Cortex of kidney (tissue), 1 donor: ENCODE data around the gene LRRC8E.

ENCODE experiments used
- DNase-seq: peaks from one replicate; lab custom pipeline; 2025; lab: John Stamatoyannopoulos, UW

The LRRC8E gene

DNA sequence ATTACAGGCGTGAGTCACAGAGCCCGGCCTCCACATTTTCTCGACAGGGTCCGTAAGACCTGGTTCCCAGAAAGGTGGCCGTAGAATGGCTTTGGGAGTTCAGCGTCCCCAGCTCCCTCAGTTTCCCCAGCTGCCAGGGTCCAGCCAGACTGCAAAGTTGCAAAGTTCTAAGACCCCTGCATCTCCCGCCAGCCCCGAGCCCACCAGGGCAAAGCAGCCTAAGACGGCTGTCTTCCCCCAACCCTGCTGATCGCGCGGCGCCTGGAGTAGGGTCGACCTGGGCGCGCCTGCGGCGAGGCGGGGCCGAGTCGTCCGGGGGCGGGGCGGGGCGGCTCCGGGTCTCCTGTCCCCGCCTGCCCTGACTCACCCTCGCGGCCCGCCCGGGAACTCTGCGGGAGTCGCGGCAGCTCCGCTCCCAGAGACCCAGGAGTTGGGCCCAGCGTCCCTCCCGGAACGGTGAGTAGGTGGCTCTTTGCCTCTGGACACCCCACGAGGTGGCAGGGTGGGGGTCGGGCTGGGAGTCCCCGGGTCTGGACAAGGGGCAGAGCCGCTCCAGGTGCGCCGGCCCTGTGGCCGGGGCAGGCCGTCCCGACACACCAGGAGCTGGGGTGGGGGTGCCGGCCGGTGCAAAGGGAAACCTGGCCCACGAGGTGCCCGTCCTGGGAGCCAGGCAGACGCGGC, at the start of gene LRRC8E:
TSS of gene LRRC8E (plus strand) at position 366 of the 681 bp plus-strand sequence. CDS start 7,094 bp downstream, outside the sequence.
- no peak for DNase-seq

DNA sequence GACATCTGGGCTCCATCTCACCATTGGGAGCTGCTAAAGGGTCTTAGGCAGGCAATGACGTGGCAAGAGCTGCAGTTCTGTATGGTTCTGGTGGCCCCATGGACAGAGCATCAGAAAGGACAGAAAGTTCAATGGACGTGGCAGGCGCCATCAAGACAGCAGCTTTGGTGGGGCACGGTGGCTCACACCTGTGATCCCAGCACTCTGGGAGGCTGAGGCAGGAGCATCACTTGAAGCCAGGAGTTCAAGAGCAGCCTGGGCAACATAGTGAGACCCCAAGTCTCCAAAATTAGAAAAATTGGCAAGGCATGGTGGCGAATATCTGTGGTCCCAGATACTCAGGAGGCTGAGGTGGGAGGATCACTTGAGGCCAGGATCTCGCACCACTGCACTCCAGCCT, 48.8 kb upstream of the LRRC8E start:
- DNase-seq = no peak

DNA sequence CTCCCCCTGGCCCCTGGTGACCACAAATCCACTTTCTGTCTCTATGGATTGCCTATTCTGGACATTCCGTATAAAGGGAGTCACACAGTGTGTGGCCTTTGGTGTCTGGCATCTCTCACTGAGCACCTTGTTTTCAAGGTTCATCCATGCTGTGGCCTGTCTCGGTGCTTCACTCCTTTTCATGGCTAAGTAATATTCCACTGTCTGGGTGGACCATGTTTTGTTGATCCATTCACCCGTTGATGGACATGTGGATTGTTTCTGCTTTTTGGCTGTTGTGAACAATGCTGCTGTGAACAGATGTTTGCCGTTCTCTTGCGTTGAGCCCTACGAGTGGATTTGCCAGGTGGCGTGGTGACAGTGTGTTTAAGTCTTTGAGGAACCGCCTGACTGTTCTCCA, 47.7 kb upstream of the LRRC8E start:
- DNase-seq = no peak

DNA sequence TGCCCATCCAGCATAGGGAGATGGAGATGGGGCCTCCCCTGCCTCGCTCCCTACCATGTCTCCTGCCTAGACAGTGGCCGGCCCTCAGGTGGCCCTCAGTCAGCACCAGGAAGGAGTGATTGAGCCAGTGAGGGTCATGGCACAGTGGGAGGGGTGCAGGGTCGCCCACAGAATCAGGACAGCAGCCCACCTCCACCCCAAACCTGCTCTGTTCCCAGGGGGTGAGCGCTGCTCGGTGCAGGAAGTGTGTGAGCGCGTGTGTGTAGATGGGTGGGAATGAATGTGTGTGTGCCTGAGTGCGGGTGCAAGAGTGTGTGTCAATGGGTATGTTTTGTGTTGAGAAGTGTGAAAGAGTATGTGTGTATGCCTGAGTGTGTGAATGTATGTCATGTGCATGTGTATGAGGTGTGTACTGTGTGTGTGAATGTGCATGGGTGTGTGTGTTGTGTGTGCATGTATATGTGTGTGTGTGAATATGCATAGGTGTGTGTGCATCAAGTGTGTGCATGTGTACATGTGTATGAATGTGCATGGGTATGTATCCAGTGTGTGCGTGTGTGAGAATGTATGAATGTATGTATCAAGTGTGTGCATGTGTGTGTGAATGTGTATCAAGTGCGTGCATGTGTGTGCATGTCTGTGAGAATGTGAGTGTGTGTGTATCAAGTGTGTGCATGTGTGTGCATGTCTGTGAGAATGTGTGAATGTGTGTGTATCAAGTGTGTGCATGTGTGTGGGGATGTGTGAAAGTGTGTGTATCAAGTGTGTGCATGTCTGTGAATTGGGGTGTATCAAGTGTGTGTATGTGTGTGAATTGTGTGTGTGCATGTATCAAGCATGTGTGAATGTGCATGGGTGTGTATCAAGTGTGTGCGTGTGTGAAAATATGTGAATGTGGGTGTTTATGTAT, 46.3 kb upstream of the LRRC8E start:
- DNase-seq = no peak

DNA sequence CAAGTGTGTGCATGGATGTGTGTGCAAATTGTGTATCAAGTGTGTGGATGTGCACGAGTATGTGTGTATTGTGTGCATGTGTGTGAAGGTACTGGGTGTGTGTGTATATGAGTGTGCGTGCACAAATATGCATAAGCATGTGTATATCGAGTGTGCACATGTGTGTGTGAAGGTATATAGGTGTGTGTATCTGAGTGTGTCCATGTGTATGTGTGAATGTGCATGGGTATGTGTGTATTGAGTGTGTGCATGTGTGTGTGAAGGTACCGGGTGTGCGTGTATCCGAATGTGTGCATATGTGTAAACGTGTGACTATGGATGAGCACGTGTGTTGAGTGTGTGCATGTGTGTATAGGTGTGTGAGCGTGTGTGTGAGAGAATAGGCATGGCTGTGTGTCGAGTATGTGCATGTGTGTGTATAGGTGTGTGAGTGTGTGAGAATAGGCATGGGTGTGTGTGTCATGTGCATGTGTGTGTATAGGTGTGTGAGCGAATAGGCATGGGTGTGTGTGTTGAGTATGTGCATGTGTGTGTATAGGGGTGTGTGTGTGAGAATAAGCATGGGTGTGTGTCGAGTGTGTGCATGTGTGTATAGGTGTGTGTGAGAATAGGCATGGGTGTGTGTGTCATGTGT, 45.5 kb upstream of the LRRC8E start:
- DNase-seq = no peak

DNA sequence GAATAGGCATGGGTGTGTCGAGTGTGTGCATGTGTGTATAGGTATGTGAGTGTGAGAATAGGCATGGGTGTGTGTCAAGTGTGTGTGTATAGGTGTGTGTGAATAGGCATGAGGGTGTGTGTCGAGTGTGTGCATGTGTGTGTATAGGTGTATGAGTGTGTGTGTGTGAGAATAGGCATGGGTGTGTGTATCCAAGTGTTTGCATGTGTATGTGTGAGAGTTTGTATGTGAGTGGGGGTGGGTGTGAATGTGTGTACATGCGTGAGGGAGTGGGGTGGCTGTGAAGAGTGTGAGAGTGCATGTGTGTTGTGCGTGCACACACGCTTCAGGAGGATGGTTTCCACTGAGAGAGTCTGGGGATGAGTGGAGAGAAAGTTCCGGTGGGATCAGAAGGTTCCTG, 44.8 kb upstream of the LRRC8E start:
- no peak for DNase-seq

DNA sequence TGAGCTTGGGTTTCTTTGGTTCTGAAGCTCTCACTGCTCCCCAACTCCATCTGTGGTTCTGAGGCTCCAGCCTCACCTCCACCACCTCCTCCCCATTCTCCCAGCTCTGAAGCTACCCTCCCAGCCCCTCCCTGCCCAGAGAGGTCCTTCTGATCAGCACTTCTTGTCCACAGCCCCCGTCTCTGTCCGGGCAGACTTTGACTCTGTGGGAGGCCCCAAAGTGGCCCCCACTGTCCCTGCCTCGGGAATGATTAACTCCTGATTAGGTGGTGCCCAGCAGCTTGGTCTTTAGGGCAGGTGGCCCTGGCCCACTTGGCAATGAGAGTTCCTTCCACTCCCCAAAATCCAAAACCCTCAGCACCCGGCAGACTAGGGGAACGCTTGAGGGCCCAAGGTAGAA, 43.9 kb upstream of the LRRC8E start:
- no peak for DNase-seq

DNA sequence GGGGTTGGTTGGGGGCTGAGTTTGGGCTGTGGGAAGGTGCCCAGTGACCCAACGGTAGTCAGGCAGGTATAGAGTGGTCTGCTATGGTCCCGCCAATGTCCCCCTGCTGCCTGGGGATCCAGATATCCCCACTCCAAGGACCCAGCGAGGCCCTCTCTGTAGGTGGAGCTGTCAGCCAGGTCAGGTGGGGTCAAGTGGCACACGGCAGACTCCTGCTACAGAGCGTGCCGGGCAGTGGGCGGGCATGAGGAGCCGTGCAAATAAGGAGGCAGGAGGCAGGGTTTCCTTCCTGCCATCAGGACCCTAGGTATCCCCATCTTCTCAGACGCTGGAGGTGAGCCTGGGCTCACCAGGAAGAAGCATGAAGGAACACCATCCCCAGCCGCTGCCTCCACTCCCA, 43.4 kb upstream of the LRRC8E start:
- DNase-seq = no peak

DNA sequence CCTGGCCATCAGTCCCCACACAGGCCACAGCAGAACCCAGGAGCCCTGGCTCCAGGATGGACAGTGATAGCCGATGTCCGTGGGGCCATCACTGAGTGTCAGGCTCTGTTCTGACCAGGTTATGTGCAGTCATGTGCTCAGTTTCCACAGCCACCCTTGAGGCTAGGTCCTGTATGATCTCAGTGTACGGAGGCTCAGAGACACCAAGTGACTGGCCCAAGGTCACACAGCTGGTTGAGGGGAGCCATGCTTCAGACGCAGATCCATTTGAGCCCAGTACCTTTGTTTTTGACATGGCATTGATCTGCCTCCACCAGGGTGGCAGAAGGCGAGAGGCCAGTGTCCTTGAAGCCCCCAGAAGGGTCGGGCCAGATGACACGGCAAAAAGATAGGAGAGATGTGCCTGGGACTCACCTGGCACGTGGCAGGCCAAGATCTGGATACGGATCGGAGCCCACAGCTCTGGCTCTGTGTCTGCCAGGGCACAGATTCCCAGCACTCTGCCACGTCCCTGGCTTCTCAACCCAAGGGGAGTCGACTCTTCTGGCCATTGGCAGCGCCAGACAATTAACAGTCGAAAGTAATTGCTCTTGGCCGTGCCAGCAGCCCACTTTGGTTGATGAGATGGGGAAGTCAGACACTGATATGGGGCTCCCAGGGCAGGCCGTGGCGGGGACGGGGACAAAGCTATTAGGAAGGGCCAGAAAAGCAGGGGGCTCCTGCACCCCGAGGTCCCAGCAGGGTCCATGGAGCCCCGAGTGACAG, 42.7 kb upstream of the LRRC8E start:
- no peak for DNase-seq

DNA sequence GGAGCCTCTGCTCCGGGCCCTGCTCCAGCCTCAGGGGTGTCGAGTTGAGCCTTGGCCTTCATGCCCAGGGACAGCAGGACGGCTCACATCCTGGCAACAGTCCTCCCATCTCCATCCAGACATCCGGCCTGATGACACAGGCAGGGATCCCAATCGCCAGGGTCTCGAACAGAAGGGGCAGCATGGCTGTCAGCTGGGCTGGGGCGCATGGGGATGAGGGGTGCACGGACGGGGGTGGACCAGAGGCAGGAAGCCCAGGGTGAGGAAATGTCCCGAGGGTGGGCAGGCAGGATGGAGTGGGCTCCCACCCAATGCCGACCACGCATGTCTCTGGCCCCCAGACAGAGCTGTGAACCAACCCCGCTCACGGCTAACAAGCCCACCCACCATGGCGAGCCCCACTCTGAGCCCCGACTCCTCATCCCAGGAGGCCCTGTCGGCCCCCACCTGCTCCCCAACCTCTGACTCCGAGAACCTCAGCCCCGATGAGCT, 42.1 kb upstream of the LRRC8E start:
- no peak for DNase-seq

DNA sequence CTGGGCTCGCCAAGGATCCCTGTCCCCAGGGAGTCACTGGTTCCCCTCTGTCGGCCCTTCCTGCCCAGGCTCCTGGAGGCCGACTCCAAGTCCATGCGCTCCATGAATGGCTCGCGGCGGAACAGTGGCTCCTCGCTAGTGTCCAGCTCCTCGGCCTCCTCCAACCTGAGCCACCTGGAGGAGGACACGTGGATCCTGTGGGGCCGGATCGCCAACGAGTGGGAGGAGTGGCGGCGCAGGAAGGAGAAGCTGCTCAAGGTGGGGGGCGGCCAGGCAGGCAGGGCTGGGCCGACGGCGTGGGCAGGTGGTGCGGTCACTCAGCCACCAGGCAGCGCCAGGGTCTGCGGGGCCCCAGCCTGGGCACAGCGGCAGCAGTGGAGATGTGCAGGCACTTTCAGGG, 40.6 kb upstream of the LRRC8E start:
- no peak for DNase-seq

DNA sequence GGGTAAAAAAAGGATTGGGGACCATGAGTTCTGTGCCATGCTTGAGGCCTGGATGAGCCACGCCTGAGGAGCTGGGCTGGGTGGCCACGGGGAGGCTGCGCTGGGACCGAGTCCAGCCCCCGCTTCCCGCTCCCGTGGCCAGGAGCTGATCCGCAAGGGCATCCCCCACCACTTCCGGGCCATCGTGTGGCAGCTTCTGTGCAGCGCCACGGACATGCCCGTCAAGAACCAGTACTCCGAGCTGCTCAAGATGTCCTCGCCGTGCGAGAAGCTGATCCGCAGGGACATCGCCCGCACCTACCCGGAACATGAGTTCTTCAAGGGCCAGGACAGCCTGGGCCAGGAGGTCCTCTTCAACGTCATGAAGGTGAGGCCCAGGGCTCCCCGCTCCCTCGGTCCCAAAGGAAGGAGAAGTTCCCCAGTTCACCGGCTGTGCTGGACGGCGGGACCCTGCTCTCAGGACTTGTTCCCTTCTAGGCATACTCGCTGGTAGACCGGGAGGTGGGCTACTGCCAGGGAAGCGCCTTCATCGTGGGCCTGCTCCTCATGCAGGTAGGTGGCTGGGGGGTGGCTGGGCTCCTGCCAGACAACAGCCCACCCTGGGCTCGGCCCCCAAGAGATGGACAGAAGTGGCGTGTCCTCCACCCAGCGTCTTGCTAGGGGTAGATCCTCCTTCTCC, 39.4 kb upstream of the LRRC8E start:
- no peak for DNase-seq

DNA sequence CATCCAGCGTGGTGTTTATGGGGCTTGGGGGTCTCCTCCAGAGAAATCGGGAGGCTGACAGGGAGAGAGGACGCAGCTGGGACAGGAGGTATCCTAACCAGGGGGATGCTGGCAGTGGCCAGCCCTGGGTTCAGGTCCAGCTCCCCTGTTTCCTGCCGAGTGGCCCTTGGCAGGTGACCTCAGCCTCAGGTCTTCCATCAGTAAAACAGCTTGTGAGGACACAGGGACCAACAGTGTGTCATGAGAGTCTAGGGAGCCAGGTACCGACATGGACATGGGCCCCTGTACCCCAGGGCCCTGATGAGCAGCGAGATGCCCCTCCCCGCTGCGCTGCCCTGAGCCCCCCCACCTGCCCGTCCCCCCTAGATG, 38.7 kb upstream of the LRRC8E start:
- no peak for DNase-seq

DNA sequence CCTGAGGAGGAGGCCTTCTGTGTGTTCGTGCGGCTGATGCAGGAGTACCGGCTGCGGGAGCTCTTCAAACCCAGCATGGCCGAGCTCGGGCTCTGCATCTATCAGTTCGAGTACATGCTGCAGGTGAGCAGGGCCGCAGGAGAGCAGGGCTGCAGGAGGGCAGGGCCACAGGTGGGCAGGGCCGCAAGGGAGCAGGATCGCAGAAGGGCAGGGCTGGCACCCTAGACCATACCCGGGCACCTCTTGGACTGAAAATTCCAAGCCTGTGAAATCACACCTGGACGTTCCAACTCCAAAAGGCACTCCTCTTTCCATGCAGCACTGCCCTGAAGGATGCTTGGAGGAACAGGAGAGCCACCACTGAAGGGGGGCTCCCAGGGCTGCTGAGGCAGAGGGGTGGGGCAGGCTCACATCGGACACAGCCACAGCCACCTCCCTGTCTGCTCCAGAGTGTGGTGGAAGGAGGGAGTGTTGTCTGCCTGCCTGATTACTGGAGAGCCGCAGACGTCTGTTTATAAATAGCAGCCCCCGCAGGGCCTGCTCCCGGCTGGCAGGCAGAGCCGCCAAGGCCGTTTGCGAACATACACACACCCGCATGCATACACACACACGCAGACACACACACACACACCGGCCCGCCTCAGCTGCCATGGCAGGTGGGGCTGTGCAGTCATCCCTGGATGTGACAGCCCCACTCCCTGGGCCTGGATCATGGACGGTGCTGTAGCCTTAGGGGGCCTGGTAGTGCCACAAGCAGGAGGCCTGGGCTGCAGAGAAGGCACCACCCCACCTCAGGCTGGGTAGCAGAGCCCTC, 38.1 kb upstream of the LRRC8E start:
- no peak for DNase-seq

DNA sequence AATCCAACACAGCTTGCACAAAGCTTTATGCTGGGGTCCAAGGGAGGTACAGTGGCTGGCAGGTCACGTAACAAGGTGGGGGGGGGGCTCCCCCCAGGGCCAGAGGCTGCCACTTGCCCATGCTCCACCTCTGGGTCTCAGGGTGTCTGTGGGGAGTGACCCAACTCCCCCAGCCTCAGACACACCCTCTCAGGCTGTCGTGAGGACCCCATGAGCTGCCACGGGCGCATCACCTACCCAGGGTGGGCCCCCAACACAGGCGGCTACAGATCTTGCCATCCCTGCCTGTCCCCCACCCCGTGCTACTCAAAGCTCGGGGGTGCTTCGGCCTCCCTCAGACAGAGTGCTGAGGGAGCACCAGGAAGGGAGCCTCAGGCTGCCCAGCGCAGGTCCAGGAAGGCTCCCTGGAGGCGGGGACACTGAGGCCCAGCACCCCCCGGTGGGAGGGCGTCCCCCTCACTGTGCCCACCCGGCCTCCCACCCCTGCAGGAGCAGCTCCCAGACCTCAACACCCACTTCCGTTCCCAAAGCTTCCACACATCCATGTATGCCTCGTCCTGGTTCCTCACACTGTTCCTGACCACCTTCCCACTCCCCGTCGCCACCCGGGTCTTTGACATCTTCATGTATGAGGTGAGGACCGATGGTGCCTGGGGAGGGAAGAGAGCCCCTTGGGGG, 37.2 kb upstream of the LRRC8E start:
- no peak for DNase-seq

DNA sequence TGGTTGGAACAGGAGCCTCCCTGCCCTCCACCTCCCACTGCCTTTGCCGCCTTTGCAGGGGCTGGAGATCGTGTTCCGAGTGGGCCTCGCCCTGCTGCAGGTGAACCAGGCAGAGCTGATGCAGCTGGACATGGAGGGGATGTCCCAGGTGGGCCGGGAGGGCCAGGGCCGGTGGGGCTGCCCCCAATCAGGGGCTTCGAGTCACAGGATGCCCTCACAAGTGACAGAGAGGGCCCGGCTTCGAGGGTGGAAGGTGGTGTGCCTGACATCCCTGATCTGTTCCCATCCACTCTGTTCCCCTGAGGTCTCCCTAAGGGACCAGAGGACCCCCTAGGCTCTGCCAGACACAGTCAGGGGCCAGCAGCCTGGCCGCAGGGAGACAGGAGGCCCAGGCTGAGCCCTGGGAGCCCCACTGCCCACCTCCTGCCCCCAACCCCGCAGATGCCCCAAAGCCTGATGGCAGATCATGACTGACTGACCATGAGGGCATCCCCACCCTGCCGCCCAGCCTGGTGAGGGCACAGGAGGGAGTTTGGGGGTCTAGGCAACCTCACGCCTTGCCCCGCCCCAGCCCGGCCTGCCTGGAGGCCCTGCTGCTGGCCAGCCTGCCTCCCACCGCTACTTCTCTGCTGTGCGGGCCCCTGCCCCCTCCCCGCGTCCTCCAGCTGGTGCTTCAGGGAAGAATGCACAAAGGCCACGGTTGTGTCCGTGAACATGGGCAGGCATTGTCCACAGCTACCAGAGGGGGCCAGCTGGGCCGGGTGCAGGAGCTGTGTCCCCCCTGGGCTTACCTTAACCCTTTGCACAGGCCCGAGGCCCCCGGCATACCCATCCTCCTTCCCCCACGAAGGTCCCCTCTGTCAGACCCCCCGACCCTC, 36.4 kb upstream of the LRRC8E start:
- DNase-seq = no peak

DNA sequence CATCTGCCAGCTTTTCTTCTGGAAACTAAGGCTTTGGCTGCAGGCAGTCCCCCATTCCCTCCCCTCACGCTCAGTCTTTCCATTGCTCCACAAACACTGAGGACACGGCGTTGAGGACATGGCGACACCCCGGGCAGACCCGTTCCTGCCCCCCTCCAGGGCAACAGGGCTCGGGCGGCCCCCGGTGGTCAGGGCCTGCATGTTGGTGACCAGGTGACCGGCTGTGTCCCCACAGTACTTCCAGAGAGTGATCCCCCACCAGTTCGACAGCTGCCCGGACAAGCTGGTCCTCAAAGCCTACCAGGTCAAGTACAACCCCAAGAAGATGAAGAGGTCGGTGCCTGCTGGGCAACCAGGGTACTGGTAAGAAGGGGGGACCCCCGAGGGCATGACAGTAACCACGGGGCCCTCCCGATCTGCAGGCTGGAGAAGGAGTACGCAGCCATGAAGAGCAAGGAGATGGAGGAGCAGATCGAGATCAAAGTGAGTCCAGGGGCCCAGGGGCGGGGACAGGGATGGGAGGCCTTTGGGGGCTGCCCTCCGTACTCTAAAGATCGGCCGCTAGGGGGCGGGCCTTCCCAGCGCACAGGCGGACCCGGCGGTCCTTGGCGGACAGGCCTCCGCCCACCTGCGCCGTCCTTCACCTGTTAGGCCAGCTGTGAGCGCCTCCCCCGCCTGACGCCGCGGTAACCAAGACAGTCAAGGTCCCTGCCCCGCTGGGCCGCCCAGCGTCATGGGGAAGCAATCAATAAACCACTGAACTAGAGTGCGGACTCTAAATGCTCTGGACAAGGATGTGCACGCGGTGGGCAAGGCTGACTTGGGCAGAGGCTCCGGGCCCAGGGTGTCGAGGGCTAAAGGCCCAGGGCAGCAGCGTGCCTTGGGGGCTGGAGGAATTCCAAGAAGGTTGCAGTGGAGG, 35.2 kb upstream of the LRRC8E start:
- DNase-seq = no peak

DNA sequence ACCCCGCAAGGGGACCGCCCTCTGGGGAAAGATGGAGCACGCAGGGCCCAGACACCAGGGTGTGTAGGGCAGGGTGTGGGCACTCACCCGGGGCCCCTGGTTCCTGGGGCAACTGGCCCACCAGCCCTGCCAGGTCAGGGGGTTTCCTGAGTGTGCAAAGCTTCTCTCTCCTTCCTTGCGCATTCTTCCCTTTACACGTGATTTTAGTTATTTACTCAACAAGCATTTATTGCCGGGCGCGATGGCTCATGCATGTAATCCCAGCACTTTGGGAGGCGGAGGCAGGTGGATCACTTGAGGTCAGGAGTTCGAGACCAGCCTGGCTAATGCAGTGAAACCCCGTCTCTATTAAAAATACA, 34.6 kb upstream of the LRRC8E start:
- no peak for DNase-seq
